AG10803 (cell line): Measurements from ENCODE around the gene STAMBPL1.
"Not testable (repeated sequence)": the region's sequence is repeated elsewhere in the genome, so short reads cannot be mapped to it uniquely, and the experiment has no call there.

Experiments
- DNase-seq: peaks from one replicate; pipeline ENCODE4 v3.0.0; 2010; ENCODE audit warnings: low read depth
- H3K4me3 ChIP-seq: 2 replicates; pipeline ENCODE4 v1.5.1; 2011; ENCODE audit warnings: mild to moderate bottlenecking, low read length, control low read depth
- CTCF ChIP-seq: conservative IDR thresholded peaks from 2 replicates; pipeline ENCODE4 v1.5.1; 2011; ENCODE audit warnings: mild to moderate bottlenecking, low read length, control low read depth, inconsistent platforms

STAMBPL1 gene

GRCh38 chr10:88931548-88931947, 51.5 kb downstream of the STAMBPL1 start:
- no peak for TF ChIP-seq CTCF
- H3K4me3 ChIP-seq = no peak overlapping the region
- DNase-seq = no peak

GRCh38 chr10:88932029-88932428, 52.0 kb downstream of the STAMBPL1 start:
- DNase-seq = not testable (repeated sequence)

GRCh38 chr10:88932539-88933256, 52.7 kb downstream of the STAMBPL1 start:
- DNase-seq = peak; percentile 86
- TF ChIP-seq CTCF = peak; percentile 95

More at GRCh38 chr10:88932029-88932428, 52.0 kb downstream of the STAMBPL1 start:
- H3K4me3 ChIP-seq = not testable (repeated sequence)

DNA sequence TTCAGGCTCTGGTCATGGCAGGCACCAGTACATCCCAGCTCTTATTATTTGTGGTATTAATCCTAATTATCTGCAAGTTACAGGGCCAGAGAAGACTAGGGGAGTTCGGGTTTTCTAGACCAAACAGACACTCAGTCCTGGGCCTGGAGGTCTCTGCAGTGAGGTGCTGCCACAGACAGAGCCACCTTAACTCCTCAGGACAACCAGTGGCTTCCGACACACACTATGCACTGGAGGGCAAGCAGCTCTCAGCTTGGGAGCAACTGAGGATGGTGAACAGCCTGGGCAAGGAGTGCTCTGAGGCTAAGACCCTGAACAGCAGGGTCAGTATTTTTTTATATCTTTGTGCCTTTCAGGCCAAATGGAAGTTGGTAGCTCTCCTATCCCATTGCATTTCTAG, 53.5 kb downstream of the STAMBPL1 start:
- no peak overlapping the region for H3K4me3 ChIP-seq
- TF ChIP-seq CTCF = no peak
- no peak for DNase-seq

More at GRCh38 chr10:88932539-88933256, 52.7 kb downstream of the STAMBPL1 start:
- no peak overlapping the region for H3K4me3 ChIP-seq

DNA sequence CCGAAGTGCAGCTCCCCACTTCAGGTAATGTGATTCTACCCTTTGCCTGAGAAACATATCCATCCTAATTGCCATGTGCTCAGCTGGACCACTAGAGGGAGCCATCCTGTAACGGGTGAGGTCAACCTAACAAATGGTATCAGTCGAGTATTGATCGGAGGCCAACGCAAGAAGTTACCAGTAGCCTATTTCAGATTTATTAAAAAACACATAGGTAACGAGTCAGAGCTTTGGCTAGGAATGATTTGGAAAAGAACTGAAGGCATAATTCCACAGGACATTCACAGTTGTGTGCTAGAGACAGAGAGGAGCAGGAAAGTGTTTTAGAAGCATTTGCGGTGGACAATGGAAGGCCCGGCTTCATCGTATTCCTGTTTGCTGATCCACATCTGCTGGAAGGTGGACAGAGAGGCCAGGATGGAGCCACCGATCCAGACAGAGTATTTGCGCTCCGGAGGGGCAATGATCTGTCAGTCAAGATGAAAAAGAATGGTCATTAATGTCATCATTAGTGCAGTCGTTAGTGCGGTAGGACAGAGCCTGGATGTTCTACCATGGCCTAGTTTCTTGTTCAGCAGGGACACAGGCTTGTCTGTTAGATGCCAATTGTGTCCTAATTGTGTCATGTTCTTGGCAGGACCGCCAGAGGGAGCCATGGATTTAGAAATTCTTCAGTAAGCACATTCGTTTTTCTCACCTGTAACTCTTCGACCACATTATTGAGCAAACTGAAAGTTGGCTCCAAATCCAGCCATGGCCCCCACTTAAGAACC, 55.0 kb downstream of the STAMBPL1 start:
- H3K4me3 ChIP-seq = no peak overlapping the region
- peak; percentile 96 for TF ChIP-seq CTCF
- DNase-seq = peak; percentile 82

DNA sequence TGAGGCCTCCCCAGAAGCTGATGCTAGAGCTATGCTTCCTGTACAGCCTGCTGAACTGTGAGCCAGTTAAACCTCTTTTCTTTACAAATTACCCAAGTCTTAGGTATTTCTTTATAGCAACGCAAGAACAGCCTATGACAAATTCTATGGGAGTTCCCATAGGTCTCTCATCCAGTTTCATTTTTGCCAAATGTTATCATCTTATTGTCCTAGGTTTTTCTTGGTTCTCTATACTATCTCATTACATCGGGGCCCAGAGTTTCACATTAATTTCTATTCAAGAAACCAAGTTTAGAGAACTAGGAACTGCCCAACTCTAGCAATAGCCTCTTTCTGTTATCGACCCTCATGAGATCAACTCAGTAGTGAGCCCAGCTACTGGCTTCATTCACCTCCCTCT, 56.6 kb downstream of the STAMBPL1 start:
- no peak overlapping the region for H3K4me3 ChIP-seq
- TF ChIP-seq CTCF = no peak
- DNase-seq = no peak

- DNase-seq = no peak
- H3K4me3 ChIP-seq = no peak overlapping the region
- TF ChIP-seq CTCF = no peak
Measured at GRCh38 chr10:88938039-88938438, 58.0 kb downstream of the STAMBPL1 start.
